Prostate gland (tissue), 2 donors: Measurements from ENCODE around the gene APOBEC3H.
"Not testable (repeated sequence)": the region's sequence is repeated elsewhere in the genome, so short reads cannot be mapped to it uniquely, and the experiment has no call there.

Source experiments
- CTCF ChIP-seq, 4 experiments: fragments of 200-600 bp in 2 of 4; fragments of 450-650 bp in 2 of 4; sonication (generic) in 2 of 4; IDR thresholded peaks; 1 replicate in 3 of 4; 2 replicates in 1 of 4; pipeline ENCODE4 v1.5.1; 2016 to 2019; ENCODE audit warnings: antibody characterized with exemption in 4 of 4, mild to moderate bottlenecking in 2 of 4, moderate library complexity in 2 of 4
- POLR2AphosphoS5 ChIP-seq: sonication (generic); formaldehyde crosslinking; IDR thresholded peaks from one replicate; pipeline ENCODE4 v1.6.1; 2017; ENCODE audit warnings: antibody characterized with exemption

- TF ChIP-seq POLR2AphosphoS5; CTCF (IDR thresholded peaks at IDR 0.05): not testable (repeated sequence)
Observed at GRCh38 chr22:39051844-39052495, 45.1 kb upstream of the APOBEC3H start.
